SIG-M5 (cell line): ENCODE data around the gene DLX2.
A peak's percentile ranks its signal among the peaks of the same experiment; 100 is the strongest.
"Not testable (repeated sequence)": the region's sequence is repeated elsewhere in the genome, so short reads cannot be mapped to it uniquely, and the experiment has no call there.

Source experiments
- DNase-seq: peaks from one replicate; lab custom pipeline; 2025; lab: John Stamatoyannopoulos, UW

Gene DLX2

GRCh38 chr2:172102391-172103359 is at the start of gene DLX2:
Gene DLX2 (minus strand): TSS chr2:172102900. CDS start chr2:172102538, 362 bp downstream.
- DNase-seq, result peak; percentile 49

DNA sequence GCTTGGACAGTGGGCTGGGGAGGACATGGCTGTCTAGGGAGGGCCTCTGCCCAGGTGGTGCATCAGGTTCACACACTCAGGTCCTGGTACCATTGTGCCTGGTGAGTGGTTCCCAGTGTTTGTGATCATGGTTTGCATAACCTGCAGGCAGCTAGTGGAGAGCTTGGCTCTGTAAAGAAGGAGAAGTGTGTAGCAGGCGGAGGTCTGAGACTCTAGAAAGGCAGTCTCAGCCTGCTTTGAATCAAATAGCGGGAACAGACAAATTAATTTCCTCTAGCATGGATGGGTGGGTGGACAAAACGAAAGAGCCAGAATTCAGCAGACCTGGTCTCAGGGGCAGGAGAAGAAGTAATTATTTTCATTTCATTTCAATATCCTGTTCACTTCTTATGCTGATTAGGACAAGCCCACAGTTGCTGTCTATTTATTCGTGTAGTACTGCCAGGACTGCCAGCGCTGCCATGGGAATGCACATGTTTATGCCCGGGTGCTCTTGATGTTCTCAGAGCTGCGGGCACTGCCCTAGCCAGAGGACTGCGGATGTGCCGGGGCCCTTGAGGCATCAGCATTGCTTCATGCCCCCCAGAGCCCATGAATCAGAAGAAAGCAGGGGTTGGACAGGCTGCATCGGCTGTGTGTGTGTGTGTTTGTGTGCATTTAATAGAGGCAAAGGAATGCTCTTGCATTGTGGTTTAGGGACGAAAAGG is 45.4 kb upstream of the DLX2 start:
- no peak for DNase-seq

DNA sequence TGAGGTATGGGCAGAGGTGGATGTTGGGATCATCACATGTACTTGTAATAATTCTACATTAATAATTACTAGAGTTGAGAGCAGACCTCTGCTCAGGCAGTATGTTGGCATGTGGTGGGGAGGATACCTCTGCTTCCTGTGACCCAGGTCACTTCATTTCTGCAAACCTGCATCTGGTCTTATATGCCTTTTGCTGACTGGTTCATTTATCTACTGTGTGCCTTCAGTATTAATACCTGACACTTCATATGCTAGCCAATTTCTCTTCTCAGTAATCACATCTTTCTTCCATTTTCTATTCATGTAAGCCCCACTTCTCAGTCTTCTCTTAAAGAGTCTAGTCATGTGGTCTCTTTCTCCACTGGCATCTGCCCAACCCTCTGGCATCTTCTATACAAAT is 41.1 kb upstream of the DLX2 start:
- DNase-seq, result no peak

DNA sequence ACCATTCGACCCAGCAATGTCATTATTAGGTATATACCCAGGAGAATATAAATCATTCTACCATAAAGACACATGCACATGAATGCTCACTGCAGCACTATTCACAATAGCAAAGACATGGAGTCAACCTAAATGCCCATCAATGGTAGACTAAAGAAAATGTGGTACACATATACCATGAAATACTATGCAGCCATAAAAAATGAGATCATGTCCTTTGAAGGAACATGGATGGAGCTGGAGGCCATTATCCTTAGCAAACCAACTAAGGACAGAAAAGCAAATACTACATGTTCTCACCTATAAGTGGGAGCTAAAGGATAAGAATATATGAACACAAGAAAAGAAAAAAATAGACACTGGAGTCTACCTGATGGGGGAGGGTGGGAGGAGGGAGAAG is 36.0 kb upstream of the DLX2 start:
- DNase-seq, result not testable (repeated sequence)

DNA sequence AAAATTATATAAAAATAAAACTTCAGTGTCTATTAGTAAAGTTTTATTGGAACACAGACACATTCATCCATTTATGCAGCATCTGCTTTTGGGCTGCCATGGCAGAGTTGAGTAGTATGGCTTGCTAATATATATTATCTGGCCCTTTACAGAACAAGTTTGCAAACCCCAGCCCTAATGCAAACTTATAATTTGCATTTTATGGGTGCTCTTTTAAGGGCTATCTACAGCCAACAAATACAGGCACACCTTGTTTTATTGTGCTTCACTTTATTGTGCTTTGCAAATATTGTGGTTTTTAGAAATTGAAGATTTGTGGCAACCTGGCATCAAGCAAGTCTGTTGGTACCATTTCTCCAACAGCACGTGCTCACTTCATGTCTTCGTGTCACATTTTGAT is 35.2 kb upstream of the DLX2 start:
- DNase-seq, result no peak

- no peak for DNase-seq
These were observed 34.4 kb upstream of the DLX2 start for GRCh38 chr2:172137109-172137508.

- no peak for DNase-seq
These were observed 32.7 kb upstream of the DLX2 start for GRCh38 chr2:172135446-172135845.

GRCh38 chr2:172134270-172134669 is 31.6 kb upstream of the DLX2 start:
- no peak for DNase-seq

DNA sequence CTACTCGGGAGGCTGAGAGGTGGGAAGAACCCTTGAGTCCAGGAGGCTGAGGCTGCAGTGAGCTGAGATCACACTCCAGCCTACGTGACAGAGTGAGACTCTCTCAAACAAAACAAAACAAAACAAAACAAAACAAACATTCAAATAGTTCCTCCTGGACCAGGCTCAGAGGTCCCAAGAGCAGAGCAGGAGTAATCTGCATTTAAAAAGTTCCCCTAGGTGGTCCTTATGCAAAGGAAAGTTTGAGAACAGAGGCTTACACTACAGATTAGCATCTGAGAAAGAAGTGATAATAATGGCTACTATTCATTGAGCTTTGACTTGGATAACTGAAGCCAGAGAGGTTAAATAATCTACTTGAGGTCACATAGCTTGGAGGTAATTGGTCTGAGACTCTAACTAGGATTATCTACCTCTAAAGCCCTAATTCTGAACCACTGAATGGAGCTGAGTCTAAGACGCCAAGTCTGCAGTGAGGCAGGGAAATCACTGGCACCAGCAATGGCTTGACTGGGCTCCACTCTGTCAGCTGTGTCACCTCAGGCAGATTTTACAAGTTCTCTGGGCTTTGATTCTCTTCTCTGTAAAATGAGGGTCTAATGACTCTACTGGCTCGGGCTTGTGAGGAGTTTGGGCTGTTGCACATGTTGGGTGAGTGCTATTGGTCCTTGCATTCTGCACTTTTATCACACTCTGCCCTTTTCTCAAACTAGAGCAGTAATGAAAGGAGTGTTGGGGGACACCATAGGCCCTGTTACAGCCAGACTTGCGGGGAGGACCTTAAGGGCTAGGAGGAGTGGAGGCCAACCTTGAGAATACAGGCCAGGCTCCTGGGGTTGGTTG is 29.2 kb upstream of the DLX2 start:
- no peak for DNase-seq

DNA sequence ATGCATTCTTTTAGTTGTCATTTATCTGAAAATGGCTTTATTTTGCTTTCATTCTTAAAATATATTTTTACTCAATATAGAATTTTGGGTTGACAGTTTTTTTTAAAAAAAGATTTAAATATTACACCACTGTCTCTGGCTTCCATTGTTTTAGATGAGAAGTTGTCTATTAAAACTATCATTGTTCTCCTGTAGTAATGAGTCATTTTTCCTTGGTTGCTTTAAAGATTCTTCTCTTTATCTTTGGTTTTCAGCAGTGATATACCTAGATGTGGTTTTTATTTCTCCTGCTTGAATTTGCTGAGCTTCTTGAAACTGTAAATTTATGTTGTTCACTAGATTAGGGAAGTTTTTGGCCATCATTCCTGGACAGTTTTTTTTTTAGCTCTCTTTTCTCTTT is 26.7 kb upstream of the DLX2 start:
- no peak for DNase-seq

- no peak for DNase-seq
These were observed 25.8 kb upstream of the DLX2 start for GRCh38 chr2:172128484-172128883.

DNA sequence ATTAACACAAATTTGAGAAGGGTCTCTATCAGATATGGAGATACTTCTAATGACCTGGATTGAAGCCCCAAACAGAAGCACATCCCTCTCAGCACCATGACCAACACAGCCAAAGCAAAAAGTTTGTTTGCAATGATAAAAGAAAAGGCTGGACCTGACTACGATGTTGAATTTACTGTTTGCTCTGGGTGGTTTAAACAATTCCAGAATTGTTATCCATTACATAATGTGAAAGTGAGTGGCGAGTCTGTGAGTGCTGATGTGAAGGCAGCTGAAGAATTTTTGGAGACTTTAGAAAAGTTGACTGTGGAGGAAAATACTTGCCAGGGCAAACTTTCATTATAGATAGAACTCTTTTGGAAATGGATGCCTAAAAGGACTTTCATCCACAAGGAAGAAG is 17.4 kb upstream of the DLX2 start:
- DNase-seq, result no peak

- DNase-seq, result no peak
These were observed 16.4 kb upstream of the DLX2 start for GRCh38 chr2:172119089-172119488.

DNA sequence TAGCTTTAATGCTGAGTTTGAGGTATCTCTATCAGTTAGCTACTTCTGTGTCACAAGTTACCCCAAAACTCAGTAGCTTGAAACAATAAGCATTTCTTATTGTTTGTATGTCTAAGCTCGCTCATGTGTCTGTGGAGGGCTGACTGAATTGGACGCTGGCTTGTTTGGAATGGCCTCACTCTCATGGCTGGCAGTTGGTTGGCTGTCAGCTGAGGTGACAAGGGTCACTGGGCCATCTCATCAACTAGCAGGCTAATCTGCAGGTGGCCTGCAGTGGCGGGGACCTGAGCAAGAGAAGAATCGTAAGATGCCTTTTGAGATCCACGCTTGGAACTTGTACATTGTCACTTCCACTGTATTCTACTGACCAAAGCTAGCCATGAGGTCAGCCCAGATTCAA is 13.4 kb upstream of the DLX2 start:
- DNase-seq, result no peak

DNA sequence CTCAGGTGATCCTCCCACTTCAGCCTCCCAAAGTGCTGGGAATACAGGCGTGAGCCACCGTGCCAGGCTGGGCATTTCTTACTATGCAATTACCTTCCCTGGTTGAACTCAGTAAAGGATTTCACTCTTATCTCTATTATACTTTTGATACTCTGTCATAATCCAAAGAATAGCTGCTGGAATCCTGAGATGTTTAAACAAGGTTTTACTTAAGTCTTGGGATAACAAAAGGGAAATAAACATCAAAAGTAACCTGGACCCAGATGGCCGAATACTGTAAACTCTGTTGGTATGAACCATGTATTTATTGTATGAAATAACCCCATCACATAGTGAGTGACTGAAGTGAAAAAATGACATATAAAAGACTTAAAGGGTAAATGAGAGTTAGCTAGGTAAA is 11.9 kb upstream of the DLX2 start:
- DNase-seq, result no peak

GRCh38 chr2:172114176-172114575 is 11.5 kb upstream of the DLX2 start:
- not testable (repeated sequence) for DNase-seq

GRCh38 chr2:172113617-172114016 is 10.9 kb upstream of the DLX2 start:
- no peak for DNase-seq

GRCh38 chr2:172109988-172110811 is 7.5 kb upstream of the DLX2 start:
- DNase-seq, result no peak

DNA sequence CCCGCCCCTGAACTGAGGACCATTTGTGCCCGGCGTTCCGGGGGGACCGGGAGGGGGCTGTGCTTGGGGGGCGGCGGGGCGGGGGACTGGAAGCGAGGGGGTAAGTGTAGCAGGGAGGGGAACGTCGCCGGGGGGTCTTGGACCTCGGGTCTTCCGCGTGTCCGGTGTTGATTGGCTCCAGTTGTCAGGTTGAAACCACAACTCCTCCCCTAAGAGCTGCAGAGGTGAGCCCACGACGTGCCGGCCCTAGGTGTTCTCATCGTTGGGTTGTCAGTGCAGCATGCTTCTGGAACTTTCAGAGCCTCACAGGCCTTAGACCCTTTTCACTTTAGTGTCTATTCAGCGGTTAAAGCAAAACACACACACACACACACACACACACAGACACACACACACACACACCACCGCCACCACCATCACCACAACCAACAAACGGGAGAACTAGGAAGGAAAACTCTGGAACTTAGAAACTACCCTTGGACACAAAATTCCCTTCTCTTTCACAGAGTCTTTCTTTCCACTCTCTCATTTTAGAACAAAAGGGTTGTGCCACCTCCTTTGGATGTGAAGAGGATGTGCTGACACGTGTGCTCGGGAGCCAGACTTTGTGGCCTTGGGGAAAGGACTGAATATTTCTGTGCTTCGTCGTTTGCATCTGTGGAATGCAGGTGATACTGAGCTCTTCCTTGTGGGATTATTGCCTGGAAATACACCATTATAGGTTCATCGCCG is 6.7 kb upstream of the DLX2 start:
- no peak for DNase-seq

- no peak for DNase-seq
These were observed 5.9 kb upstream of the DLX2 start for GRCh38 chr2:172108587-172108930.
